ENCODE measurements around the gene RAB23. TPM values are rescaled to one million over a fixed set of nuclear protein-coding genes. Genes with fewer than 3 reads are reported as not detected.

Gene RAB23
- total RNA-seq, 1 donor from 2014 or later = 21.4 TPM

DNA sequence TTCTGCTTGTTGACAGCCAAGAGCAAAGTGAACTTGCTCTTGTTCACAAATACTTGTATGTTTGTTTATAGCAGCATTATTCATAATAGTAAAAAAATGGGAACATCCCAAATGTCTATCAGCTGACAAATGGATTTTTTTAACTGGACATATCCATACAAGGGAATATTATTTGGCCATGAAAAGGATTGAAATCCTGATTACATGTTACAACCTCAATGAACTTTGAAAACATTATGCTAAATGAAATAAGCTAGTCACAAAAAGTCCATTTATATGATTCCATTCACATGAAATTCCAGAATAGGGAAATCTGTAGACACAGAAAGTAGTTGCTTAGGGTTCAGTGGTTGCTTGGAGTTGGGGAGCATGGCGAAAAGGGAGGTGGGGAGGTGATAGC, 78.4 kb downstream of the RAB23 start:
- Mint-ChIP-seq H3K9me3 (ENCODE audit: unreplicated experiment) (no peaks in the 10 kb centered on the region), H3K4me3 (ENCODE audit: unreplicated experiment) (no peak overlapping the region), H3K4me1 (ENCODE audit: low read depth, unreplicated experiment) (peaks cover 8% of the 10 kb centered on the region), H3K36me3 (ENCODE audit: low read depth, unreplicated experiment) (peaks cover 9% of the 10 kb centered on the region), H3K27me3 (ENCODE audit: low read depth, unreplicated experiment) (no peaks in the 10 kb centered on the region), H3K27ac (ENCODE audit: unreplicated experiment) (no peak overlapping the region)
- H3K79me2 ChIP-seq (ENCODE audit: insufficient read depth, low read length) = no peaks in the 10 kb centered on the region
- FAIRE-seq (no peak), DNase-seq (ENCODE audit: low read depth) (no peak)
- H4K20me1 ChIP-seq (ENCODE audit: insufficient read depth, low read length) = no peaks in the 10 kb centered on the region
- TF ChIP-seq, protein P1, sequence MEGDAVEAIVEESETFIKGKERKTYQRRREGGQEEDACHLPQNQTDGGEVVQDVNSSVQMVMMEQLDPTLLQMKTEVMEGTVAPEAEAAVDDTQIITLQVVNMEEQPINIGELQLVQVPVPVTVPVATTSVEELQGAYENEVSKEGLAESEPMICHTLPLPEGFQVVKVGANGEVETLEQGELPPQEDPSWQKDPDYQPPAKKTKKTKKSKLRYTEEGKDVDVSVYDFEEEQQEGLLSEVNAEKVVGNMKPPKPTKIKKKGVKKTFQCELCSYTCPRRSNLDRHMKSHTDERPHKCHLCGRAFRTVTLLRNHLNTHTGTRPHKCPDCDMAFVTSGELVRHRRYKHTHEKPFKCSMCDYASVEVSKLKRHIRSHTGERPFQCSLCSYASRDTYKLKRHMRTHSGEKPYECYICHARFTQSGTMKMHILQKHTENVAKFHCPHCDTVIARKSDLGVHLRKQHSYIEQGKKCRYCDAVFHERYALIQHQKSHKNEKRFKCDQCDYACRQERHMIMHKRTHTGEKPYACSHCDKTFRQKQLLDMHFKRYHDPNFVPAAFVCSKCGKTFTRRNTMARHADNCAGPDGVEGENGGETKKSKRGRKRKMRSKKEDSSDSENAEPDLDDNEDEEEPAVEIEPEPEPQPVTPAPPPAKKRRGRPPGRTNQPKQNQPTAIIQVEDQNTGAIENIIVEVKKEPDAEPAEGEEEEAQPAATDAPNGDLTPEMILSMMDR (IDR thresholded peaks at IDR 0.05; ENCODE audit: insufficient read depth, low read depth, low read length) = no peak
- TF ChIP-seq EZH2 (IDR thresholded peaks at IDR 0.05; ENCODE audit: insufficient read depth, low read length) = no peak
- H3K9me3 ChIP-seq (ENCODE audit: insufficient read depth, low read depth, low read length) = no peaks in the 10 kb centered on the region
- H2AFZ ChIP-seq (ENCODE audit: low read depth, low read length) = no peak overlapping the region
- H3K36me3 ChIP-seq (ENCODE audit: insufficient read depth, low read length) = peaks cover 18% of the 10 kb centered on the region
- no peak overlapping the region for H3K9ac ChIP-seq (ENCODE audit: low read length)
- no peak overlapping the region for H3K4me3 ChIP-seq (ENCODE audit: insufficient read depth, low read depth, low read length)
- peaks cover 12% of the 10 kb centered on the region for H3K4me1 ChIP-seq (ENCODE audit: insufficient read depth, low read length)
- H3K4me2 ChIP-seq (ENCODE audit: low read length) = no peak overlapping the region
- no peaks in the 10 kb centered on the region for H3K27me3 ChIP-seq (ENCODE audit: insufficient read depth, low read length)
- no peak overlapping the region for H3K27ac ChIP-seq (ENCODE audit: low read depth, low read length)

DNA sequence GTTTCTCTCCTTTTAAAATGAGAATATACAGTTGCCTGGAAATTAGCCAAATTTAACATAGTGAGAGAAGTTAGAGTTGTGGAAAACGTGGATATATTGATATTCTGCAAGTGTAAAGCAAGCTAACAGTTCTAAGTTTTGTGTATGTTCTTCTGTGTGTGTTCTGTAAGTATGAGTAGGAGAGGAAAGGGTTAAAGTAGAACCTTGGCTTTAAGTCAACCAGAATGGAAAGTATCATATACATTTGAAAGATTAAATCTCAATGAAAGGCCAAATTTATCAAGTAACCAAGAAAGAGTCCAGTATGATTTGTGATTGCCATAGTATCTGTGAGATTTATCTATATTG, 80.0 kb downstream of the RAB23 start:
- no peaks in the 10 kb centered on the region for H3K27me3 Mint-ChIP-seq (ENCODE audit: low read depth, unreplicated experiment)
- no peaks in the 10 kb centered on the region for H3K9me3 Mint-ChIP-seq (ENCODE audit: unreplicated experiment)
- no peak for FAIRE-seq
- Histone ChIP-seq H2AFZ (ENCODE audit: low read depth, low read length) (no peak overlapping the region), H3K36me3 (ENCODE audit: insufficient read depth, low read length) (peaks cover 16% of the 10 kb centered on the region), H3K27me3 (ENCODE audit: insufficient read depth, low read length) (no peaks in the 10 kb centered on the region), H3K4me3 (ENCODE audit: insufficient read depth, low read depth, low read length) (no peak overlapping the region), H3K27ac (ENCODE audit: low read depth, low read length) (no peak overlapping the region), H4K20me1 (ENCODE audit: insufficient read depth, low read length) (no peaks in the 10 kb centered on the region), H3K9ac (ENCODE audit: low read length) (no peak overlapping the region), H3K4me2 (ENCODE audit: low read length) (no peak overlapping the region), H3K79me2 (ENCODE audit: insufficient read depth, low read length) (no peaks in the 10 kb centered on the region), H3K9me3 (ENCODE audit: insufficient read depth, low read depth, low read length) (no peaks in the 10 kb centered on the region), H3K4me1 (ENCODE audit: insufficient read depth, low read length) (peaks cover 4% of the 10 kb centered on the region)
- H3K27ac Mint-ChIP-seq (ENCODE audit: unreplicated experiment) = no peak overlapping the region
- peaks cover 2% of the 10 kb centered on the region for H3K36me3 Mint-ChIP-seq (ENCODE audit: low read depth, unreplicated experiment)
- peaks cover under 1% of the 10 kb centered on the region for H3K4me1 Mint-ChIP-seq (ENCODE audit: low read depth, unreplicated experiment)
- H3K4me3 Mint-ChIP-seq (ENCODE audit: unreplicated experiment) = no peak overlapping the region
- no peak for DNase-seq (ENCODE audit: low read depth)
- TF ChIP-seq, protein P1 (IDR thresholded peaks at IDR 0.05; ENCODE audit: insufficient read depth, low read depth, low read length) = no peak
- no peak for TF ChIP-seq EZH2 (IDR thresholded peaks at IDR 0.05; ENCODE audit: insufficient read depth, low read length)

DNA sequence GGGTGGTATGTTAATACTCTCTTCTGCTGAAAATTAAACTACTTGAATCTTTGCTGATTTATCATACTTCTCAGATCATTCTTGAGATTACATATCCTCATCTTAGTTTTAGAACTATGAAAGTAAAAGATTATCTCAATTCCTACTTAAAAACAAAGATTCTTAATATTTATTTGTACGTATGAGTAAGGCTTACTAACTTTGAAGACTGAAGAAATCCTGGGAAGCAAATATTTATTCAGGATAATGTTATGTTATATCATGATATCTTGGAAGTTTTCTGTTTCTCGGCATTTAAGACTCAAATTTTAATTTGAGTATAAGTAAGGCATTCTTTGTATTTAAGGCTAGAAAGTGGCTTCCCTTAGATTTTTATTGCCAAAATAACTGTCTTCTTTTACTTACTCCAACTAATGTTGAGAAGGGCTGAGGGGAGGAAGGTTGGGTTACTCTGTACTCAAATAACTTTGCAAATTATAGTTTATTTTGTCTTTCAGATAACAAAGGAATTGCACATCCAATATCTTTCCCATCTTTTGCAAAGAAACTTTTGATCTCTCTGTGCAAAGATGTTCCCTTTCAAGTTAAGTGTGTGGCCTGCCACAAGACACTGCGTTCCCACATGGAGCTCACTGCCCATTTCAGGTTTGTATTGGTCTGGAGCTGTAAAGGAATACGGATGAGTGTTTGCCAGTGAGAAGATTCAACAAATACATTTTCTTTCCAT, 80.5 kb downstream of the RAB23 start:
- peaks cover 2% of the 10 kb centered on the region for H3K36me3 Mint-ChIP-seq (ENCODE audit: low read depth, unreplicated experiment)
- H3K4me3 Mint-ChIP-seq (ENCODE audit: unreplicated experiment) = no peak overlapping the region
- no peak overlapping the region for H3K27ac Mint-ChIP-seq (ENCODE audit: unreplicated experiment)
- no peaks in the 10 kb centered on the region for H3K9me3 Mint-ChIP-seq (ENCODE audit: unreplicated experiment)
- no peaks in the 10 kb centered on the region for H4K20me1 ChIP-seq (ENCODE audit: insufficient read depth, low read length)
- TF ChIP-seq, protein P1 (IDR thresholded peaks at IDR 0.05; ENCODE audit: insufficient read depth, low read depth, low read length) = no peak
- TF ChIP-seq EZH2 (IDR thresholded peaks at IDR 0.05; ENCODE audit: insufficient read depth, low read length) = no peak
- no peaks in the 10 kb centered on the region for H3K4me1 Mint-ChIP-seq (ENCODE audit: low read depth, unreplicated experiment)
- no peak overlapping the region for H3K4me2 ChIP-seq (ENCODE audit: low read length)
- no peak overlapping the region for H3K27ac ChIP-seq (ENCODE audit: low read depth, low read length)
- no peaks in the 10 kb centered on the region for H3K27me3 Mint-ChIP-seq (ENCODE audit: low read depth, unreplicated experiment)
- H2AFZ ChIP-seq (ENCODE audit: low read depth, low read length) = no peak overlapping the region
- DNase-seq (ENCODE audit: low read depth) (no peak), FAIRE-seq (no peak)
- no peaks in the 10 kb centered on the region for H3K4me1 ChIP-seq (ENCODE audit: insufficient read depth, low read length)
- H3K4me3 ChIP-seq (ENCODE audit: insufficient read depth, low read depth, low read length) = no peak overlapping the region
- no peaks in the 10 kb centered on the region for H3K27me3 ChIP-seq (ENCODE audit: insufficient read depth, low read length)
- no peaks in the 10 kb centered on the region for H3K79me2 ChIP-seq (ENCODE audit: insufficient read depth, low read length)
- H3K9me3 ChIP-seq (ENCODE audit: insufficient read depth, low read depth, low read length) = no peaks in the 10 kb centered on the region
- peaks cover 13% of the 10 kb centered on the region for H3K36me3 ChIP-seq (ENCODE audit: insufficient read depth, low read length)
- no peak overlapping the region for H3K9ac ChIP-seq (ENCODE audit: low read length)
